Suprapubic skin (tissue), 4 donors: Measurements from ENCODE around the gene SVEP1. TPM values are rescaled to one million over a fixed set of nuclear protein-coding genes. Genes with fewer than 3 reads are reported as not detected.

Experiments
- DNase-seq, 2 donors: peaks; one replicate each; pipeline ENCODE4 v3.0.0-alpha.2; 2019; ENCODE audit warnings: low spot score in 2 of 2
- H3K27ac ChIP-seq: fragments of 200-600 bp; sonication (generic); one replicate; pipeline ENCODE4 v1.5.1; 2019
- H3K27me3 ChIP-seq: fragments of 200-600 bp; sonication (generic); one replicate; pipeline ENCODE4 v1.5.1; 2019
- H3K36me3 ChIP-seq: fragments of 200-600 bp; sonication (generic); one replicate; pipeline ENCODE4 v1.5.1; 2019
- H3K4me1 ChIP-seq: fragments of 200-600 bp; sonication (generic); one replicate; pipeline ENCODE4 v1.5.1; 2019
- H3K4me3 ChIP-seq: fragments of 200-600 bp; sonication (generic); one replicate; pipeline ENCODE4 v1.5.1; 2019; ENCODE audit warnings: mild to moderate bottlenecking
- H3K9me3 ChIP-seq: fragments of 200-600 bp; sonication (generic); one replicate; pipeline ENCODE4 v1.5.1; 2019
- EP300 ChIP-seq: sonication (generic); formaldehyde crosslinking; IDR thresholded peaks from one replicate; pipeline ENCODE4 v1.6.1; 2017; ENCODE audit warnings: antibody characterized with exemption
- POLR2A ChIP-seq, 2 donors: fragments of 450-650 bp; IDR thresholded peaks; one replicate each; pipeline ENCODE4 v1.6.1; 2017; ENCODE audit warnings: antibody characterized with exemption in 2 of 2, mild to moderate bottlenecking in 2 of 2, moderate library complexity in 2 of 2
- POLR2AphosphoS5 ChIP-seq, 3 donors: sonication (generic); formaldehyde crosslinking; IDR thresholded peaks; one replicate each; pipeline ENCODE4 v1.6.1; 2017; ENCODE audit warnings: antibody characterized with exemption in 3 of 3
- WGBS: methylation state at CpG from one replicate; pipeline ENCODE4 v1.1.5; 2018; 5-methylcytosine and 5-hydroxymethylcytosine counted together
- total RNA-seq, 4 donors: library from RNA; depleted of rRNA; stranded (reverse); fragments of >200 nt; gene quantifications; one replicate each; pipeline ENCODE4 v1.1.0, GENCODE V29; 2016
- TF ChIP-seq, protein P1 (sequence below), 2 donors: fragments of 200-600 bp in 1 of 2; fragments of 450-650 bp in 1 of 2; sonication (generic) in 1 of 2; IDR thresholded peaks; one replicate each; pipeline ENCODE4 v1.5.1; 2016 to 2019; ENCODE audit warnings: antibody characterized with exemption in 2 of 2, mild to moderate bottlenecking in 1 of 2, moderate library complexity in 1 of 2

The SVEP1 gene
- total RNA-seq, 4 donors from 2014 or later, result 5.8 to 15.6 (median 11.2) TPM

DNA sequence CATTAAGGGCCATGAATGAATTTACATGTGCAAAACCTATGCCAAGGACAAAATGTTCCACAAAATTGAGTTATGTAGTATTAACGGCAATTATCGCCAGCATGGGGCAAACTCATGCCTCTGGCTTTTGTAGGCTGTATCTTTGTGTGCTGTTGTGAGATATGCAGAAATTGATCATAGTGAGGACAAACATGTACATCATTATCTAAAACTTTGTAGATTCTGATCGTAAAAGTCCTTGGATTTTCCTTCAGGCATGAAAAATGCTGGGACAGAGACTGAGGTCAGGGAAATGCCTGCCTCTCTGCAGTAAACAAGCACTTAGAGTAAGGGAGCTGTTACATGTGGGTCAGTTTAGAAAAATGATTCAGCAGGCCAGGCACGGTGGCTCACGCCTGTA, 236.0 kb downstream of the SVEP1 start:
- TF ChIP-seq, protein P1, sequence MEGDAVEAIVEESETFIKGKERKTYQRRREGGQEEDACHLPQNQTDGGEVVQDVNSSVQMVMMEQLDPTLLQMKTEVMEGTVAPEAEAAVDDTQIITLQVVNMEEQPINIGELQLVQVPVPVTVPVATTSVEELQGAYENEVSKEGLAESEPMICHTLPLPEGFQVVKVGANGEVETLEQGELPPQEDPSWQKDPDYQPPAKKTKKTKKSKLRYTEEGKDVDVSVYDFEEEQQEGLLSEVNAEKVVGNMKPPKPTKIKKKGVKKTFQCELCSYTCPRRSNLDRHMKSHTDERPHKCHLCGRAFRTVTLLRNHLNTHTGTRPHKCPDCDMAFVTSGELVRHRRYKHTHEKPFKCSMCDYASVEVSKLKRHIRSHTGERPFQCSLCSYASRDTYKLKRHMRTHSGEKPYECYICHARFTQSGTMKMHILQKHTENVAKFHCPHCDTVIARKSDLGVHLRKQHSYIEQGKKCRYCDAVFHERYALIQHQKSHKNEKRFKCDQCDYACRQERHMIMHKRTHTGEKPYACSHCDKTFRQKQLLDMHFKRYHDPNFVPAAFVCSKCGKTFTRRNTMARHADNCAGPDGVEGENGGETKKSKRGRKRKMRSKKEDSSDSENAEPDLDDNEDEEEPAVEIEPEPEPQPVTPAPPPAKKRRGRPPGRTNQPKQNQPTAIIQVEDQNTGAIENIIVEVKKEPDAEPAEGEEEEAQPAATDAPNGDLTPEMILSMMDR (IDR thresholded peaks at IDR 0.05), result no peak
- TF ChIP-seq POLR2AphosphoS5 (IDR thresholded peaks at IDR 0.05) (no peak), POLR2A (IDR thresholded peaks at IDR 0.05) (no peak), EP300 (no peak)
- Histone ChIP-seq H3K4me3 (no peak overlapping the region), H3K9me3 (no peaks in the 10 kb centered on the region), H3K36me3 (no peaks in the 10 kb centered on the region), H3K4me1 (no peaks in the 10 kb centered on the region), H3K27me3 (no peaks in the 10 kb centered on the region), H3K27ac (no peak overlapping the region)
- no peak for DNase-seq
- WGBS, result 87% methylated on average over 5 of the region's 5 CpGs

GRCh38 chr9:110340306-110340705, 239.2 kb downstream of the SVEP1 start:
- Histone ChIP-seq H3K4me1 (no peaks in the 10 kb centered on the region), H3K36me3 (no peaks in the 10 kb centered on the region), H3K4me3 (no peak overlapping the region), H3K9me3 (no peaks in the 10 kb centered on the region), H3K27me3 (no peaks in the 10 kb centered on the region), H3K27ac (no peak overlapping the region)
- TF ChIP-seq, protein P1 (IDR thresholded peaks at IDR 0.05), result no peak
- TF ChIP-seq EP300 (no peak), POLR2AphosphoS5 (IDR thresholded peaks at IDR 0.05) (no peak), POLR2A (IDR thresholded peaks at IDR 0.05) (no peak)
- WGBS, result 75% methylated on average over 2 of the region's 2 CpGs
- no peak for DNase-seq

DNA sequence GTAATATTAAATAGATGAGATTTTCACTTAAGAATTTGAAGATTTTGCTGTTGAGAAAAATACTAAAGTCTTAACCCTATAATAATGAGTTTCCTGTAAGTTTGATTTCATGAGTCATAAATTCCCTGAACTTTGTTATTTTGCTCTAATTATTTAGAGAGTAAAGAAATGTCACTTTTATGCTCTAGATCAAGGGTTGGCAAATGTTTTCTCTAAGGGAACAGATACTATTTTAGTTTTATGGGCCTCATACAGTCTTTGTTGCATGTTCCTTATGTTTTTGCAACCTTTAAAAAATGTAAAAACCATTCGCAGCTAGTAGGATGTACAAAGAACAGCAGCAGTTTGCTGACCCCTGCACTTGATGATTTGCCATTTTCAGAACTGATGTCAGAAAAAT, 241.4 kb downstream of the SVEP1 start:
- TF ChIP-seq, protein P1 (IDR thresholded peaks at IDR 0.05), result no peak
- TF ChIP-seq POLR2AphosphoS5 (IDR thresholded peaks at IDR 0.05) (no peak), POLR2A (IDR thresholded peaks at IDR 0.05) (no peak), EP300 (no peak)
- H3K9me3 ChIP-seq, result no peaks in the 10 kb centered on the region
- H3K4me3 ChIP-seq, result no peak overlapping the region
- 62% methylated on average over 1 of the region's 1 CpG for WGBS
- H3K4me1 ChIP-seq, result no peaks in the 10 kb centered on the region
- DNase-seq, result no peak
- no peaks in the 10 kb centered on the region for H3K36me3 ChIP-seq
- no peaks in the 10 kb centered on the region for H3K27me3 ChIP-seq
- H3K27ac ChIP-seq, result no peak overlapping the region

GRCh38 chr9:110337727-110338126, 241.8 kb downstream of the SVEP1 start, which contains the start of gene TXNDC8:
TXNDC8 (minus strand) TSS chr9:110337863.
- H3K9me3 ChIP-seq, result no peaks in the 10 kb centered on the region
- H3K36me3 ChIP-seq, result no peaks in the 10 kb centered on the region
- DNase-seq, result no peak
- no peak for TF ChIP-seq EP300
- no peak for TF ChIP-seq POLR2A (IDR thresholded peaks at IDR 0.05)
- TF ChIP-seq, protein P1 (IDR thresholded peaks at IDR 0.05), result no peak
- TF ChIP-seq POLR2AphosphoS5 (IDR thresholded peaks at IDR 0.05), result no peak
- 87% methylated on average over 1 of the region's 1 CpG for WGBS
- H3K27ac ChIP-seq, result no peak within 1 kb of the TSS
- no peaks in the 10 kb centered on the region for H3K4me1 ChIP-seq
- no peaks in the 10 kb centered on the region for H3K27me3 ChIP-seq
- no peak within 1 kb of the TSS for H3K4me3 ChIP-seq

DNA sequence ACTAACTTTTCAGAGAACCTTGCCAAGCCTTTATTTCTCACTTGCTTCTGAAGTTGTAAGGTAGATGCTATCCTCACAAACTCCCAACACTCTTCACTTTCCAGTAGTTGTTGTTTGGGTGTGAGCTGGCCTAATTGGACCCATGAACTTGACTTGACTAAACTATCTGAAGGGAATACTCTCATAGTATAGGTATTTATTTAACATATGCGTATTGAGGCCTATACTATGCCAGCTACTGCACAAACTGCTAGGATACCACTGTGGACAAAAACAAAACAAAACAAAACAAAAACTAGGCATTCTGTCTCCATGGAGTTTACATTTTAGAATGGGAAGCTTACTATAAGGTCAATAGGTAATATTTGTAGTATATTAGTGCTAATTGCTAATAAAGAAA, 243.2 kb downstream of the SVEP1 start:
- DNase-seq, result no peak
- no peaks in the 10 kb centered on the region for H3K4me1 ChIP-seq
- H3K4me3 ChIP-seq, result no peak overlapping the region
- TF ChIP-seq EP300 (no peak), POLR2AphosphoS5 (IDR thresholded peaks at IDR 0.05) (no peak), POLR2A (IDR thresholded peaks at IDR 0.05) (no peak)
- TF ChIP-seq, protein P1 (IDR thresholded peaks at IDR 0.05), result no peak
- H3K27me3 ChIP-seq, result no peaks in the 10 kb centered on the region
- H3K36me3 ChIP-seq, result no peaks in the 10 kb centered on the region
- no peak overlapping the region for H3K27ac ChIP-seq
- no peaks in the 10 kb centered on the region for H3K9me3 ChIP-seq
- 72% methylated on average over 1 of the region's 1 CpG for WGBS
